ENCODE results near the gene ATP13A5. TPM values are rescaled to one million over a fixed set of nuclear protein-coding genes. Genes with fewer than 3 reads are reported as not detected.

Gene ATP13A5
- polyA plus RNA-seq, 1 experiment = not detected

DNA sequence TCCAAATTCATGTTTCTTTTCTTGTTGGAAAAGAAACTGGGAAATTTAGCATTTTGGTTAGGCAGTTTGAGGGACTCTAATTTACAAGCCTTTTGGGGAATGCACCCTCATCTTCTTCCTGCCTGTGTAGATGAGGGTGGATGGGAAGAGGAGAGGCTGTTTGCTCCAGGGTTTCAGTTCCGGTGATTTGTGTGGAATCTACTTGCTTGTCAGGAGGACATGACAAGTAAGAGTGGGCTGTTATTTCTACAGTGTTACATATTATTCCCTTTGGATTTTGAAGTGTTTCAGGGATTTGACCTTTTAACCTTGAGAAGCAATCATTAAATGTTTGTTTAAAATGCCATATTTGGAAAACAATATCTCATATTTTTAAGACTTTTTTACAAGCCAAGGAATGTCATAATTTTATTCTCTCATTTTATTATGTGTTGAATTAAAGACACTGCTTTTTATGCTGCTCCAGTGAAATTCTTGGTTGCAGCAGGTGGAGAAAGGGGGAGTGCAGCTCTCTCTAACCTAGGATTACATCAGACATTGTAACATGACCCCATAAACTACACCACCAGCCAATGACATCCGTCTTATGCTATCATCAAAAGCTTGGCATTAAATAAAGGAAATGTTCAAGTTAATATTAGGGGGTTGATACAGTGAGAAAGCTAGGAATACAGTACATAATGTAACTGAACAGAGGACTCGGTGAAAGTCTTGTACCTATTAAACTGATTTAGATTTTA lies 107.3 kb downstream of the ATP13A5 start:
- no peak for DNase-seq (ENCODE audit: low read depth, low spot score)
- POLR2A ChIA-PET = no interaction called here
- CTCF ChIA-PET = no interaction called here
- H3K27me3 ChIP-seq (ENCODE audit: control insufficient read depth, insufficient read depth, low read length) = no peaks in the 10 kb centered on the region
- no peak overlapping the region for H3K4me3 ChIP-seq (ENCODE audit: low read depth, low read length)
- no peaks in the 10 kb centered on the region for H3K9me3 ChIP-seq (ENCODE audit: control insufficient read depth, insufficient read depth, low read length)
- no peak overlapping the region for H3K27ac ChIP-seq (ENCODE audit: low read depth, low read length)
- no peak for TF ChIP-seq CTCF (IDR thresholded peaks at IDR 0.05; ENCODE audit: low read depth, low read length)

DNA sequence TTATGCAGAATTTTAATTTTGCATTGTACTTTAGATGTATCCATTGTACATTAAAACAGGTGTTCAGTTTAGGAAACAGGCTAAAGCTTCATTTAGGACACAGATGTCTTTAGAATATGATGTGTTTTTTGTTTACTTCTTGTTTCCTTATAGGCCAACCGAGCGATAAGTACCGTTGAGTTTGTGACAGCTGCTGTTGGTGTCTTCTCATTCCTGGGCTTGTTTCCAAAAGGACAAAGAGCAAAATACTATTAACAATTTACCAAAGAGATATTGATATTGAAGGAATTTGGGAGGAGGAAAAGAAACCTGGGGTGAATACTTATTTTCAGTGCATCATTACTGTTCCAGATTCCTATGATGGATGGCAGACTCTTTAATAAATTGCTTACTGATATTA lies 108.1 kb downstream of the ATP13A5 start:
- Histone ChIP-seq H3K27ac (ENCODE audit: low read depth, low read length) (no peak overlapping the region), H3K27me3 (ENCODE audit: control insufficient read depth, insufficient read depth, low read length) (no peaks in the 10 kb centered on the region), H3K9me3 (ENCODE audit: control insufficient read depth, insufficient read depth, low read length) (no peaks in the 10 kb centered on the region), H3K4me3 (ENCODE audit: low read depth, low read length) (no peak overlapping the region)
- TF ChIP-seq CTCF (IDR thresholded peaks at IDR 0.05; ENCODE audit: low read depth, low read length) = no peak
- POLR2A ChIA-PET = no interaction called here
- CTCF ChIA-PET = interaction anchor here (0.5 kb wide), 1 partner anchor 28 kb away, joined by 3 read pairs; no protein-coding TSS in a partner anchor
- DNase-seq (ENCODE audit: low read depth, low spot score) = no peak

DNA sequence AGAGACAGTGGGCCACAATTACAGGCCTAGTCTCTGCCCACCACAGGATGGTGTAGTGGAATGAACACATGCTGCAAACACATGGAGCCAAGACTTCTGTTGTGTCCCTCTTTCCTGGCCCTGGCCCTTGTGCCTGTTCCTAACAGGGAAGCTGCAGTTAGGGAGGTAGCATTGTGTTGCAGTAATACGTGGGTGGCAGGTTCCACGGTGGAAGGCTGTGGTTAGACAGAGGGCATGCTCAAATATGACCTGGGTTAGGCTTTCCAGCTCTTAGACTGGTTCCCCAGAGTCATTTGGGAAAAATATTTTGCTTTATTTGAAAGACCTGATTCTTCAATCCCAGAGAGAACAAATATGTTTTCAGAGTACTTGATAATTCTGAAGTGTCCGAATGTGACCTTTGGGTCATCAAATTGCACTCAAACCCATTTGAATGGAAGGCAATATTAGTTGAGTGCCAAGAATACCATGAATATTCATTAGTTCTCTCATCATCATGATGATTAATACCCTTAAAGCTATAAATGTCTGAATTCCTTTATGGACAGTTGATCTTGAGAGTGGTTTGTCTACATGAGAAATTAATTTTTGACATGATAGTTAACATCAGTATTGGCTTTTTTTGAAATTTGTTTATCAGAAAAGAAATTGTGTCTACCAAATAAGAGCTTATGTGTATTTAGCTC lies 109.1 kb downstream of the ATP13A5 start:
- no peak overlapping the region for H3K4me3 ChIP-seq (ENCODE audit: low read depth, low read length)
- CTCF ChIA-PET = interaction anchor here (0.7 kb wide), 1 partner anchor 456 kb away, joined by 3 read pairs; no protein-coding TSS in a partner anchor
- no peaks in the 10 kb centered on the region for H3K9me3 ChIP-seq (ENCODE audit: control insufficient read depth, insufficient read depth, low read length)
- POLR2A ChIA-PET = no interaction called here
- TF ChIP-seq CTCF (IDR thresholded peaks at IDR 0.05; ENCODE audit: low read depth, low read length) = no peak
- H3K27me3 ChIP-seq (ENCODE audit: control insufficient read depth, insufficient read depth, low read length) = no peaks in the 10 kb centered on the region
- no peak for DNase-seq (ENCODE audit: low read depth, low spot score)
- no peak overlapping the region for H3K27ac ChIP-seq (ENCODE audit: low read depth, low read length)

DNA sequence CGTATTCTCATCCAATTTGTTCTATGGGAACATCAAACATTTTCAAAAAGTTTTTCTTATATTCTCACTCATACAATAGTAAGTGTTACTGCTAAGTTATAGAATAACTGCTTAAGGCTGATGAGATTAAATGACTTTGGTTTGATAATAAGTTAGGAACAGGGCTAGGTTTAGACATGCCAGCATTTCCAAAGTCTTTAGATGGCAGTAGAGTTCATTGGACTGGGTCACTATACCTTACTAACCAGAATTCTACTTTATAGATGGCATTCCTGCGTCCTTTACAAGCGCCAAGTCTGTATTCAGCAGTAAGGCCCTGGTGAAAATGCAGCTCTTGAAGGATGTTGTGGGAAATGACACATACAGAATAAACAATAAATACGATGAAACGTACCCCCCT lies 115.8 kb downstream of the ATP13A5 start:
- Histone ChIP-seq H3K27me3 (ENCODE audit: control insufficient read depth, insufficient read depth, low read length) (no peaks in the 10 kb centered on the region), H3K4me3 (ENCODE audit: low read depth, low read length) (no peak overlapping the region), H3K27ac (ENCODE audit: low read depth, low read length) (no peak overlapping the region), H3K9me3 (ENCODE audit: control insufficient read depth, insufficient read depth, low read length) (no peaks in the 10 kb centered on the region)
- TF ChIP-seq CTCF (IDR thresholded peaks at IDR 0.05; ENCODE audit: low read depth, low read length) = no peak
- no peak for DNase-seq (ENCODE audit: low read depth, low spot score)
- ChIA-PET POLR2A (no interaction called here), CTCF (no interaction called here)

GRCh38 chr3:193261970-193262369 lies 116.6 kb downstream of the ATP13A5 start:
- no peak for TF ChIP-seq CTCF (IDR thresholded peaks at IDR 0.05; ENCODE audit: low read depth, low read length)
- DNase-seq (ENCODE audit: low read depth, low spot score) = no peak
- H3K27me3 ChIP-seq (ENCODE audit: control insufficient read depth, insufficient read depth, low read length) = no peaks in the 10 kb centered on the region
- ChIA-PET POLR2A (no interaction called here), CTCF (no interaction called here)
- H3K9me3 ChIP-seq (ENCODE audit: control insufficient read depth, insufficient read depth, low read length) = no peaks in the 10 kb centered on the region
- no peak overlapping the region for H3K4me3 ChIP-seq (ENCODE audit: low read depth, low read length)
- H3K27ac ChIP-seq (ENCODE audit: low read depth, low read length) = no peak overlapping the region

Measured in AG04450 (cell line).